ENCODE measurements around the gene MYO5A. TPM values are rescaled to one million over a fixed set of nuclear protein-coding genes. Genes with fewer than 3 reads are reported as not detected.

Gene MYO5A
- polyA plus RNA-seq, 1 of the 3 experiments (the other 2 are of a cell fraction), result 11.0 TPM

- Histone ChIP-seq H3K4me1 (ENCODE audit: control insufficient read depth in 1 of 2, insufficient read depth in 2 of 2, low read depth in 1 of 2, low read length in 1 of 2) (peaks cover 3 to 9% of the 10 kb centered on the region in 2 experiments; a peak in 2 of 4 replicates), H3K9me2 (no peaks in the 10 kb centered on the region), H3K27me3 (ENCODE audit: insufficient read depth) (no peaks in the 10 kb centered on the region), H3K27ac (ENCODE audit: low read depth in 2 of 2, low read length in 1 of 2) (no peak overlapping the region), H3K4me3 (ENCODE audit: low read depth in 2 of 2, low read length in 1 of 2) (no peak overlapping the region), H4K20me1 (ENCODE audit: insufficient read depth) (no peaks in the 10 kb centered on the region), H3K9ac (no peak overlapping the region), H2AFZ (ENCODE audit: low read depth) (no peak overlapping the region), H3K9me3 (no peaks in the 10 kb centered on the region), H3K4me2 (no peak overlapping the region), H3K79me2 (ENCODE audit: insufficient read depth) (peaks cover 6% of the 10 kb centered on the region; the same call in 1 of the 2 replicates), H3K36me3 (replicated peaks in 1 of 2; ENCODE audit: control insufficient read depth in 1 of 2, insufficient read depth in 2 of 2, low read length in 1 of 2) (no peaks in the 10 kb centered on the region), H3F3A (replicated peaks; ENCODE audit: insufficient read depth) (no peaks in the 10 kb centered on the region)
- TF ChIP-seq TAF1 (IDR thresholded peaks at IDR 0.05; ENCODE audit: borderline replicate concordance, low read depth, low read length), result no peak
- no peak for TF ChIP-seq TEAD4 (IDR thresholded peaks at IDR 0.05; ENCODE audit: borderline replicate concordance, insufficient read depth)
- TF ChIP-seq FOXJ3 (CRISPR knock-in tag; IDR thresholded peaks at IDR 0.05), result no peak
- no peak for TF ChIP-seq RCOR1 (IDR thresholded peaks at IDR 0.05; ENCODE audit: low read length)
- TF ChIP-seq GATA2 (CRISPR knock-in tag; IDR thresholded peaks at IDR 0.05), result no peak
- TF ChIP-seq EP300 (IDR thresholded peaks at IDR 0.05; ENCODE audit: borderline replicate concordance in 1 of 2, low read depth in 1 of 2, low read length in 1 of 2), result no peak
- no peak for TF ChIP-seq ELF1 (IDR thresholded peaks at IDR 0.05)
- no peak for TF ChIP-seq YY1 (IDR thresholded peaks at IDR 0.05; ENCODE audit: low read depth)
- no peak for TF ChIP-seq MAX (IDR thresholded peaks at IDR 0.05; ENCODE audit: low read depth)
- no peak for TF ChIP-seq MEF2A (IDR thresholded peaks at IDR 0.05; ENCODE audit: borderline replicate concordance, low read depth)
- TF ChIP-seq PBX3 (IDR thresholded peaks at IDR 0.05), result no peak
- no peak for TF ChIP-seq JUND (IDR thresholded peaks at IDR 0.05)
- CTCF ChIA-PET, result interaction anchor here (0.7 kb wide), 1 partner anchor 13 kb away, joined by 3 read pairs; no protein-coding TSS in a partner anchor
- POLR2A ChIA-PET, result no interaction called here
- 100% methylated on average over 2 of the region's 2 CpGs for WGBS (ENCODE audit: low lambda C conversion rate)
- no peak for DNase-seq
Observed at GRCh38 chr15:52466134-52466701, 62.5 kb downstream of the MYO5A start.

- Histone ChIP-seq H3K9me3 (no peaks in the 10 kb centered on the region), H3K36me3 (replicated peaks in 1 of 2; ENCODE audit: control insufficient read depth in 1 of 2, insufficient read depth in 2 of 2, low read length in 1 of 2) (no peaks in the 10 kb centered on the region), H3K4me3 (ENCODE audit: low read depth in 2 of 2, low read length in 1 of 2) (no peak overlapping the region), H3K4me2 (no peak overlapping the region; the same call in 1 of the 2 replicates), H3K9ac (no peak overlapping the region), H3K4me1 (ENCODE audit: control insufficient read depth in 1 of 2, insufficient read depth in 2 of 2, low read depth in 1 of 2, low read length in 1 of 2) (peaks cover 3 to 9% of the 10 kb centered on the region in 2 experiments; a peak in 2 of 4 replicates), H2AFZ (ENCODE audit: low read depth) (no peak overlapping the region), H3F3A (replicated peaks; ENCODE audit: insufficient read depth) (no peaks in the 10 kb centered on the region), H3K9me2 (no peaks in the 10 kb centered on the region), H3K27ac (ENCODE audit: low read depth in 2 of 2, low read length in 1 of 2) (no peak overlapping the region), H3K27me3 (ENCODE audit: insufficient read depth) (no peaks in the 10 kb centered on the region), H4K20me1 (ENCODE audit: insufficient read depth) (no peaks in the 10 kb centered on the region), H3K79me2 (ENCODE audit: insufficient read depth) (peaks cover 8% of the 10 kb centered on the region; the same call in 1 of the 2 replicates)
- DNase-seq, result peak; percentile 19
- 86% methylated on average over 3 of the region's 3 CpGs for WGBS (ENCODE audit: low lambda C conversion rate)
- ChIA-PET POLR2A (no interaction called here), CTCF (interaction anchor here (1.2 kb wide), 1 partner anchor 133 kb away, joined by 3 read pairs; no protein-coding TSS in a partner anchor)
- no peak for TF ChIP-seq TCF12 (IDR thresholded peaks at IDR 0.05)
- no peak for TF ChIP-seq TAF1 (IDR thresholded peaks at IDR 0.05; ENCODE audit: borderline replicate concordance, low read depth, low read length)
- no peak for TF ChIP-seq YY1 (IDR thresholded peaks at IDR 0.05; ENCODE audit: low read depth)
- TF ChIP-seq RCOR1 (IDR thresholded peaks at IDR 0.05; ENCODE audit: low read length), result no peak
- TF ChIP-seq FOXM1 (IDR thresholded peaks at IDR 0.05; ENCODE audit: low read depth), result no peak
- TF ChIP-seq RAD21 (IDR thresholded peaks at IDR 0.05; ENCODE audit: low read length), result no peak
Observed at GRCh38 chr15:52464478-52464877, 64.2 kb downstream of the MYO5A start.

Data from SK-N-SH (cell line).